ENCODE measurements around the gene CSMD2. TPM values are rescaled to one million over a fixed set of nuclear protein-coding genes. Genes with fewer than 3 reads are reported as not detected.
"Not testable (repeated sequence)": the region's sequence is repeated elsewhere in the genome, so short reads cannot be mapped to it uniquely, and the experiment has no call there.

The CSMD2 gene
- total RNA-seq, 8 experiments from 2014 or later, result 0.32 to 50.0 (median 1.2) TPM

DNA sequence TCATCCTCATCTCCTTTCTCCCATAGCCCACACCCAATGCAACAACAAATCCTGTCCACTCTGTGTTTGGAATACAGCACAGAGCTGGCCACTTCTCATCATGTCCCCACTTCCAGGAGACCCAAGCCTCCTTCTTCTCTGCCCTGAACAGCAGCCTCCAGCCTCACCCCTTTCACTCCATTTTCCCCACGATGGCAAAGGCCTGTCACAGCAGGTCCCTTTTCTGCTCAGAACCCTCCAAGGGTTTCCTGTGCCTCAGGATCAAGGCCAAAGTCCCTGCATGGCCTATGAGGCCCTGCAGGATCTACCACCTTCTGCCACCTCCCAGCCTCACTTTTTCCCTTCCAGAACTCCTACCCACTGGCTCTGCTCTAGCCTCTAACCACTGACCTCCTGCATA lies 78.5 kb downstream of the CSMD2 start:
- Histone ChIP-seq H3K4me1 (replicated peaks in 1 of 2) (no peaks in the 10 kb centered on the region), H3K27ac (no peak overlapping the region), H3K4me3 (no peak overlapping the region)
- in situ Hi-C loops (cut with MboI; ENCODE audit: low pct_unique_long_range_greater_than_20kb in 2 of 9, low sequenced_read_pairs in 9 of 9, unreplicated experiment in 9 of 9), result no loop called here
- ATAC-seq (replicated peaks in 6 of 8), result no peak
- WGBS, 10 experiments, result 43 to 100% (median 88%) methylated on average over 1 of the region's 1 CpG; no CpG with 5 or more reads in 5 of the 10 experiments

DNA sequence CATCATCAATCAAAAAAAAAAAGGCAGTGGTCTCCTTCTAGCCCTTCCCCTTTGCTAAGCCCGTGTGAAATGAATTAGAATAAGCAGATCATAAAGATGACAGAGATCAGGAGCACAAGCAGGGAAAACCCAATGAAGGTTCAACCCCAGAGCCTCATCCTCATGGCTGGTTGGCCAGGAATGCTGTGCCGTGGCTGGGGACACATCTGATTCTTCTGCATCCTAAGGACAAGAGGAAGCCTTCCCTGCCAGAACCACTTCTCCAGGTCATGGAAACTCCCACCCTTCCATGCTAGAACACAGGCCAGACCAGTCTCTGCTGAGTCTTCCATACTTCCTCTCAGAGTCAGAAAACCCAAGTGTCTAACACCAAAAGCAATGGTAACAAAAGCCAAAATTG lies 81.1 kb downstream of the CSMD2 start:
- in situ Hi-C loops (cut with MboI; ENCODE audit: low pct_unique_long_range_greater_than_20kb in 2 of 9, low sequenced_read_pairs in 9 of 9, unreplicated experiment in 9 of 9), result no loop called here
- peak in 2 of 8 experiments; percentile 26 to 66 for ATAC-seq (replicated peaks in 6 of 8)
- WGBS, 10 experiments, result 38 to 82% (median 63%) methylated on average over 1 to 2 of the region's 2 CpGs; no CpG with 5 or more reads in 2 of the 10 experiments
- Histone ChIP-seq H3K4me1 (replicated peaks in 1 of 2) (no peaks in the 10 kb centered on the region), H3K27ac (no peak overlapping the region), H3K4me3 (no peak overlapping the region)

DNA sequence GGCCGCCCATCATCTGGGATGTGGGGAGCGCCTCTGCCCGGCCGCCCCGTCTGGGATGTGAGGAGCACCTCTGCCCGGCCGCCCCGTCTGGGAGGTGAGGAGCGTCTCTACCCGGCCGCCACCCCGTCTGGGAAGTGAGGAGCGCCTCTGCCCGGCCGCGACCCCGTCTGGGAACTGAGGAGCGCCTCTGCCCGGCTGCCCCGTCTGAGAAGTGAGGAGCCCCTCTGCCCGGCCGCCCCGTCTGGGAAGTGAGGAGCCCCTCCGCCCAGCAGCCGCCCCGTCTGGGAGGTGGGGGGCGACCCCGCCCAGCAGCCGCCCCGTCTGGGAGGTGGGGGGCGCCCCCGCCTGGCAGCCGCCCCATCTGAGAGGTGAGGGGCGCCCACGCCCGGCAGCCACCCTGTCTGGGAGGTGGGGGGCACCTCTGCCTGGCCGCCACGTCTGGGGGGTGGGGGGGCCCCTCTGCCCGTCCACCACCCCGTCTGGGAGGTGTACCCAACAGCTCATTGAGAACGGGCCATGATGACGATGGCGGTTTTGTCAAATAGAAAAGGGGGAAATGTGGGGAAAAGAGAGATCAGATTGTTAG lies 82.9 kb downstream of the CSMD2 start:
- H3K4me1 ChIP-seq (replicated peaks in 1 of 2); in situ Hi-C loops (cut with MboI; ENCODE audit: low pct_unique_long_range_greater_than_20kb in 2 of 9, low sequenced_read_pairs in 9 of 9, unreplicated experiment in 9 of 9): not testable (repeated sequence)
- no CpG with 5 or more reads among the region's 43 CpGs for WGBS, 10 experiments

DNA sequence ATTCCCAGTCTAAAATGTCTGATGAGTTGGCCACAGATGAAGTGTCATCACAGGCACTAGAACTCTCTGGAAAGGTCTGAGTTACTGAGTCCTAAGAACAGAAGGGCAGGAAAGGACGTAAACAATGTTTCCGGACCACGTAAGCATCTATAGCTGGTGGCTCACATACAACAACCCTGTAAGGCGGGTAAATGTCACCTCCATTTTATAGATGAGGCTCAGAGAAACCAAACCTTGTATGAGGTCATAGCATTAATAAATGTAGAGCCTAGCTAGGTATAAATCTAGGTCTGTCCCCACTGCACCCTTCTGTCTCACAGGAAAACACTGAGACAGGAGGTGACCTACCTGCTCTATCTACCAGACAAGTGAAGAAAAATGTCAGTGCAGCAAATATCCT lies 86.6 kb downstream of the CSMD2 start:
- no peak overlapping the region for H3K27ac ChIP-seq
- no peaks in the 10 kb centered on the region for H3K4me1 ChIP-seq (replicated peaks in 1 of 2)
- ATAC-seq (replicated peaks in 6 of 8), result peak in 2 of 8 experiments; percentile 25 to 90
- no peak overlapping the region for H3K4me3 ChIP-seq
- 75 to 100% (median 94%) methylated on average over 1 to 4 of the region's 4 CpGs; no CpG with 5 or more reads in 1 of the 10 experiments for WGBS, 10 experiments
- in situ Hi-C loops (cut with MboI; ENCODE audit: low pct_unique_long_range_greater_than_20kb in 2 of 9, low sequenced_read_pairs in 9 of 9, unreplicated experiment in 9 of 9), result no loop called here

More for the DNA sequence above, 82.9 kb downstream of the CSMD2 start:
- not testable (repeated sequence) for ATAC-seq (replicated peaks in 6 of 8); H3K27ac ChIP-seq; H3K4me3 ChIP-seq

DNA sequence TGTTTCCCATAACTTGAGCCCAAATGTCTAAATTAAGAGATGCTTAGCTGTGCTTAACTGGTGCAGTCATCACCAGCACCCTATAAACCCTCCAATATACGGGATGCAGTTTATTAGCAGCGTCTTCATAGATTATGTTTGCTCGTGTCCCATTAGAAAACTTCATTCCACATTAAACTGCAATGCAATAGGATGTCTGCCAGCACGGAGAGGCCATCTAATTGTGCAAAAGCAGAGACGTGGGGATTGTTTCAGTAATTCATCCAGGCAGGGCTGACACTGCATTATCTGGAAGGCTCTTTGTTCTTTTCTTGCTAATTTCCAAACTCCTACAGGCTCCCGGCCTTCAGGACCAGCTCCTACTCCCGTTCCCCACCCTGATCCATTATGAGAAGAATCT lies 89.5 kb downstream of the CSMD2 start:
- ATAC-seq (replicated peaks in 6 of 8), result no peak
- in situ Hi-C loops (cut with MboI; ENCODE audit: low pct_unique_long_range_greater_than_20kb in 2 of 9, low sequenced_read_pairs in 9 of 9, unreplicated experiment in 9 of 9), result no loop called here
- Histone ChIP-seq H3K4me3 (no peak overlapping the region), H3K27ac (no peak overlapping the region), H3K4me1 (replicated peaks in 1 of 2) (no peaks in the 10 kb centered on the region)
- WGBS, 10 experiments, result 33 to 100% (median 52%) methylated on average over 2 to 7 of the region's 7 CpGs

DNA sequence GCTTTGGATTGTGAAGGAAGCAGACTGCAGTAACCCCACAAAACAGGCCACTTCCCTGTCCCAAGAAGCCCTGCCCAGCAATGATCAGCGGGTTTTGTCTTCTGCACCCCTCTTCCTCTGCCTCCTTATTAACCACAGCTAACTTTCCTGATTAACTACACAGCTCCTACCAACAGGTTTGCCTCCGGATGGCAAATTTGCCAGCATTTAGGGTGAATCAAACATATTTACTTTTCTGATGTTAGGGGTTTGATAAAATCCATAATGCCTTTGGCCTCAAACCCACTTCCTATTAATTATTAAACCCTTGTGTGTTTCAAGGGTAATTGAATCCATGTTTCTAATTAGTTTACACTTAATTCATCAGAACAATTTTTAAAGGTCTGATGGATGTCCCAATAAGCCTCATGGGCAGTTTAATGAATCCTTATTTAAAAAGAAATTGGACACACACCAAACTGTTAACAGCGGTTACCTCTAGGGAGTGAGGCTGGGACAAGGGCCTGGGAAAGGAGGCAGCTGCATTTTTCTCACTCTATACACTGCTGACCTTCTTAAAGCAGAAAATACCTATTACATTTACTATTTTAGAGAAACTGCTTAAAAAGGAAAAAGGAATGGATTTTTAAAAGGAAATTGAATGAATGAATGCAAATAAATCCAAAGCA lies 91.9 kb downstream of the CSMD2 start:
- ATAC-seq (replicated peaks in 6 of 8), result no peak
- no peaks in the 10 kb centered on the region for H3K4me1 ChIP-seq (replicated peaks in 1 of 2)
- in situ Hi-C loops (cut with MboI; ENCODE audit: low pct_unique_long_range_greater_than_20kb in 2 of 9, low sequenced_read_pairs in 9 of 9, unreplicated experiment in 9 of 9), result no loop called here
- no peak overlapping the region for H3K4me3 ChIP-seq
- H3K27ac ChIP-seq, result no peak overlapping the region
- WGBS, 10 experiments, result 64 to 100% (median 84%) methylated on average over 1 to 3 of the region's 3 CpGs; no CpG with 5 or more reads in 2 of the 10 experiments

DNA sequence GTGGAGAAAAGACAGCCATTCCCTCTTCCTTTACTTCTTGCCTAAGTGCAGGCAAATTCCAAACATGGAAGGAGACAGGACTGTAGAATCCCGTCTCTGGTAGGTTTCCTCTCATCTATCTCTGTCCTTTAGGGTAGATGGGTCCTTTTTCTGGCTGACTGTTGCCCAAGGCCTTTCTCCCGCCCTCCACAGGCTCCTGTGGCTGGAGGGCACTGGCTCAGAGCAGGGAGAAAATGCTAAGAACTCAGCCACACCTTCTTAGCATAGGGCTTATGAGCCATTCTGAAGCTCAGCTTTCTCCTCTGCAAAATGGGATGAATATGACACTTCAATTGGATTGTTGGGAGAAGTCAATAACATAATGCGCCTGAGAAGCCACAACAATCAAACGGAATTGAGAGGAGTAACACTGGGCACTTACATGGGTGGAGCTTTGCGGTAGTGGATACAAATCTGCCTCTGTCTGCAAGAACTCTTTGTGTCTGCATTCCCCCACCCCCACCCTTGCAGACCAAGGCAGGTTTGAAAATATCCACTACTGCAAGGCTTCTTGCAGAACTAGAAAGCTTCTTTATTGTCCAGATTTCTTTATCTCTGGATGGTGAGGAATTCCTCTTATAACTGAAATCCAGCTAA lies 94.7 kb downstream of the CSMD2 start:
- no peak overlapping the region for H3K27ac ChIP-seq
- H3K4me3 ChIP-seq, result no peak overlapping the region
- 28 to 80% (median 53%) methylated on average over 1 to 5 of the region's 5 CpGs; no CpG with 5 or more reads in 3 of the 10 experiments for WGBS, 10 experiments

DNA sequence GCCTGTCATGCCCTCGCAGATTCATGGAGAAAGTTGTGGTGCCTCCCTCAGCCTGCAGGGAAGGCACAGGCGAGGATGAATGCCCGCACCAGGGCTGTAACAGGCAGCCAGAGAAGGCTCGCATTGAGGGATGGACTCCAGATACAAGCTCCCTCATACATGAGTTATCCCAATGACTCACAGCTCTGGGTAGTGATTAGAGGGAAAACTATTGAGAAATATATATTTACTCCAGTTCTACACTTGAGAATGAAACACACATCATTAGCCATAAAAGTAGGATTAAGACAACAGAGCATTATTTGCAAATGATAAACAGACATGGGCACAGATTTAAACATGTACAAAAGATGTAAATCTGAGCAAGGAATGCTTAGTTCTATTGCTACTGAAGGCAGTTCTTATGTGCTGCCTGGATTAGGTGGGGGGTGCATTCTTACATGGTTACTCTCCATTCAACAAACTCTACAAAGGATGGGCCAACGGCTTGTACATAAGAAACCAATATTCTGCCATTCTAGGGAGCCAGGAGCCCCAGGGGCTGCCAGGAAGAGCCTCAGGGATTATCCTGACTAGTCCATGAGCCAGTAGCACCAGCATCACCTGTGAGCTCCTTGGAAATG lies 97.9 kb downstream of the CSMD2 start:
- 0 to 100% (median 78%) methylated on average over 1 to 5 of the region's 5 CpGs; no CpG with 5 or more reads in 1 of the 10 experiments for WGBS, 10 experiments
- peak in 5 of 8 experiments; percentile 27 to 89 (median 61) for ATAC-seq (replicated peaks in 6 of 8)
- in situ Hi-C loops (cut with MboI; ENCODE audit: low pct_unique_long_range_greater_than_20kb in 2 of 9, low sequenced_read_pairs in 9 of 9, unreplicated experiment in 9 of 9), result no loop called here

More for the DNA sequence above, 94.7 kb downstream of the CSMD2 start:
- peak in 2 of 8 experiments; percentile 15 to 16 for ATAC-seq (replicated peaks in 6 of 8)
- in situ Hi-C loops (cut with MboI; ENCODE audit: low pct_unique_long_range_greater_than_20kb in 2 of 9, low sequenced_read_pairs in 9 of 9, unreplicated experiment in 9 of 9), result no loop called here
- no peaks in the 10 kb centered on the region for H3K4me1 ChIP-seq (replicated peaks in 1 of 2)

DNA sequence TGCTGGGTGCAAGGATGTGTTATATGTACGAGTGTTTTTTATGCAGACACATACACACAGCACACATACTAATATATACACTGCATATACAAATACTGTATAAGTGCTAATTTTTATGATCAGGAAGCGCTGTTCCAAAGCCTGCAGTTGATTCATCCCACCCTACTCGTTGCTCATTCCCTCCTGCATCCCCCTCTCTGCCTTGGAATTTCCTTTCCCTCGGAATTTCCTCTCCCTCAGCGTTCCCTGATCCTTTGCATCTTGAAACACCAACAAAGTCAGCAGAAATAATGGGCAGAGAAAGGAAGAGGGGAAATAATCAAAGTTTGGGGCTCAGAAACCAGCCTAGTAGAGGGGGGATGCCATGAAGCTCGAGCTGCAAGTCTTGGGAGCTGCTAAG lies 98.9 kb downstream of the CSMD2 start:
- WGBS, 10 experiments, result 0 to 75% (median 51%) methylated on average over 1 to 6 of the region's 6 CpGs; no CpG with 5 or more reads in 2 of the 10 experiments
- Histone ChIP-seq H3K4me1 (replicated peaks in 1 of 2) (no peaks in the 10 kb centered on the region), H3K4me3 (no peak overlapping the region), H3K27ac (no peak overlapping the region)
- peak in 1 of 8 experiments; percentile 54 for ATAC-seq (replicated peaks in 6 of 8)
- in situ Hi-C loops (cut with MboI; ENCODE audit: low pct_unique_long_range_greater_than_20kb in 2 of 9, low sequenced_read_pairs in 9 of 9, unreplicated experiment in 9 of 9), result no loop called here

More for the DNA sequence above, 97.9 kb downstream of the CSMD2 start:
- no peak overlapping the region for H3K27ac ChIP-seq
- H3K4me1 ChIP-seq (replicated peaks in 1 of 2), result no peaks in the 10 kb centered on the region
- H3K4me3 ChIP-seq, result no peak overlapping the region

DNA sequence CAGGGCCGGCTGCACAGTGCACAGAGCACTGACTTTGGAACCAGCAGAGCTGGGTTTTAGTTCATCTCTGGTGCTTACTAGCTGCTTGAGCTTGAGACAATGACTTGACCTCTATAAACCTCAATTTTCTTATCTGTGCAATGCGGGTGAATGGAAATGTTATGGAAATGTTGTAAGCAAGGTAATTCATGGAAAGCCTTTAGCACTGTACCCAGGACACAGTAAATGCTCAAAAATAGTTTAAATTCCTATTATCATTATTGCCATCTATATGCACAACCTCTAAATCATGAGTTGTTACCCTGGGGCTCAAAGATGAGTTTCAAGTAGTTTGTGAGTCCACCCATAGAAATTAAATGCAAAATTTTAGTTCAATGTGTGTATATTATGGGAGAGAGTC lies 99.5 kb downstream of the CSMD2 start:
- ATAC-seq (replicated peaks in 6 of 8), result peak in 3 of 8 experiments; percentile 13 to 69 (median 19)
- in situ Hi-C loops (cut with MboI; ENCODE audit: low pct_unique_long_range_greater_than_20kb in 2 of 9, low sequenced_read_pairs in 9 of 9, unreplicated experiment in 9 of 9), result no loop called here
- WGBS, 10 experiments, result 56 to 100% (median 88%) methylated on average over 1 to 2 of the region's 2 CpGs; no CpG with 5 or more reads in 4 of the 10 experiments

DNA sequence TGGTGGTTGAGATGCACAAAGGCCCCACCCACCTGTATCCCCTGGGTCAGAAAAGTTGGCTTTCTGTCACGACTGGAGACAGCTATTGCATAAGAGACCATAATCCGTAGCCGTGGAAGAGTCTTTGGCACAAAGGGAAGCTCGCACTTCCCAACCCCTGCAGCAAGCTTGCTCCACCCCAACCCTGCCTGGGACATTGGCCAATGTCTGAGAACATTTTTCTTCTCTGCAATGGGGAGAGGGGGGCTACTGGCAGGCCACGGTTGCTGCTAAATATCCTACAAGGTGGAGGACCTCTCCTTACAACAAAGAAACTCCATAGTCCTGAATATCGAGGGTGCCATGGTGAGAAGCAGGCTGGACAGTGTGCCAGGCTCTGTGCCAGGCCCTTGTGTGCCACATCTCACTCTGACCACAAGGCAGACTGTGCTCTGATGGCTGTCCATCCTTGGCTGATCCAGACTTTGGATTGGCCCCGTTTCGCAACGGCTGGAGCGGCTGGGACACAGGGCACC lies 104.1 kb downstream of the CSMD2 start:
- in situ Hi-C loops (cut with MboI; ENCODE audit: low pct_unique_long_range_greater_than_20kb in 2 of 9, low sequenced_read_pairs in 9 of 9, unreplicated experiment in 9 of 9), result no loop called here
- ATAC-seq (replicated peaks in 6 of 8), result peak in 1 of 8 experiments; percentile 12
- 42 to 83% (median 70%) methylated on average over 1 to 8 of the region's 10 CpGs; no CpG with 5 or more reads in 3 of the 10 experiments for WGBS, 10 experiments
- Histone ChIP-seq H3K27ac (no peak overlapping the region), H3K4me3 (no peak overlapping the region), H3K4me1 (replicated peaks in 1 of 2) (peaks cover 0 to 3% of the 10 kb centered on the region in 2 donors)

More for the DNA sequence above, 99.5 kb downstream of the CSMD2 start:
- no peaks in the 10 kb centered on the region for H3K4me1 ChIP-seq (replicated peaks in 1 of 2)
- no peak overlapping the region for H3K4me3 ChIP-seq
- no peak overlapping the region for H3K27ac ChIP-seq

DNA sequence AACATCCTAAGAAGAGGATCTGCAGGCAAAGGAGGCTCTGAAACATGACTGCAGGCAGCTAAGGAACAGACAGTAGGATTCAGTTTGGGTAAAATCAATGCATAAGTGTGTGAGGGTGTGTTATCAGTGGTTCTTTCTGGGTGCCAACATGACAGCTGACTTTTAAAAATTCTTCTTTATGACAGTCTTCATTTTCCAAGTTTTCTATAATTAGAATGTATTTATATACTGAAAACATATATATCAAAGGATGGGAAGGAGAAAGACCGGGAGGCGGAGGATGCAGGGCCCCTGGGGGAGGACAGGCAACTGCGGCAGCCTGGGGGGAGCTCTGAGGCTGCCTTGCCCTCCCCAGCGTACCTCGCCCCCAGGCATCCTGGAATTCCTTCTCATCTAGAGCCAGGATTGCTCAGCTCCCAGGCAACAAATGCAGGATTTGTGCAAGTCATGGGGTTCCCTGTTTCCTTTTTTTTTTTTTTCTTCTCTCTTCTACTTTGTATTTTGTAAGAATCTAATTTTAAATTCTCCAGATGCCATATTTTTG lies 104.8 kb downstream of the CSMD2 start:
- Histone ChIP-seq H3K4me3 (no peak overlapping the region), H3K27ac (no peak overlapping the region), H3K4me1 (replicated peaks in 1 of 2) (peaks cover 0 to 3% of the 10 kb centered on the region in 2 donors)
- 55 to 80% (median 72%) methylated on average over 3 to 5 of the region's 5 CpGs; no CpG with 5 or more reads in 6 of the 10 experiments for WGBS, 10 experiments
- in situ Hi-C loops (cut with MboI; ENCODE audit: low pct_unique_long_range_greater_than_20kb in 2 of 9, low sequenced_read_pairs in 9 of 9, unreplicated experiment in 9 of 9), result no loop called here
- ATAC-seq (replicated peaks in 6 of 8), result no peak

All from motor neuron (in vitro differentiated cells).